Kasumi-1 (cell line): Measurements from ENCODE around the gene LCE2A.
A peak's percentile ranks its signal among the peaks of the same experiment; 100 is the strongest.
"Not testable (repeated sequence)": the region's sequence is repeated elsewhere in the genome, so short reads cannot be mapped to it uniquely, and the experiment has no call there.

Source experiments
- DNase-seq, 2 experiments: peaks; one replicate each; lab custom pipeline; 2025; lab: John Stamatoyannopoulos, UW

The LCE2A gene, protein sequence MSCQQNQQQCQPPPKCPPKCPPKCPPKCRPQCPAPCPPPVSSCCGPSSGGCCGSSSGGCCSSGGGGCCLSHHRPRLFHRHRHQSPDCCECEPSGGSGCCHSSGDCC

DNA sequence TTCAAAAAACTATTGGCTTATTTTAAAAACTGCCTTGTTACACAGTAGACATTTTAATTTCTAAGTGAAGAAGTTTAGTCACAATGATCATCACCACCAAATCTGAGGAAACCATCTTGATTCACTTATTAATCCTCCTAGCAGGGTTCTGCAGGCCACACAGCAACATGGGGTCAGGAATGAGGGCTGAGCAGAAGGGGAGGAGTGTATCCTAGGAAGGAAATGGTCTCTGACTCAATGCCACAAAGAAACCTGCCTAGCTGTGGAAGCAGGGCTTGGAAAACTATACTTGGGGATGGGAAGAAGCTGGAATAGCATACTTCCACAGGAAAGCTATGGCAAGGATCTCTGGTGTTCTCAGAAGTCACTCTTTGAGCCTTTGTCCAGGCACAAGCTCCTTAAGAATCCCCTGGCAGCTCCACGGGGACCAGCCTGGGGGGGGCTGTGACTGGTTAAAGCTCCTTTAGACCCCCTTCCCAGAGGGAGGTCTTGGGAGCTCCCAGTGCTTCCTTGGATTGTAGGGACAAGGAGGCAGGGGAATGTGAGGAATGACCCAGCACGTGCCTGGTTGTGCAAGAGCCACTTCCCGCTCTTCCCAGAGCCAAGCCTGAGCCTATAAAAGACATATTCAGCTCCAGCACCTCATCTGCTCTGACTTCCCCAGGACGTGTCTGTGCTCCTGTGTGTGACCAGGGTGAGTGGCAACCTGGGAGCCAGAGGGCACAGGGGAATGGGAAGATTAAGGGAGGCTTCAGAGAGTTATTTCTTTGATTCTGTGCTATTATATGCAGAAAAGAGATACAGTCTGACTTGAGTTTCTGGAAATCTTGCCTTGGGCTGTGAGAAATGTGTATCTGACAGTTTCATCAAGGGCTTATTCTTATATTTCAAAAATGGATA is at the start of gene LCE2A:
LCE2A (plus strand) TSS at position 645 of the 900 bp plus-strand sequence. CDS start 557 bp downstream, outside the sequence.
- DNase-seq, result no peak

DNA sequence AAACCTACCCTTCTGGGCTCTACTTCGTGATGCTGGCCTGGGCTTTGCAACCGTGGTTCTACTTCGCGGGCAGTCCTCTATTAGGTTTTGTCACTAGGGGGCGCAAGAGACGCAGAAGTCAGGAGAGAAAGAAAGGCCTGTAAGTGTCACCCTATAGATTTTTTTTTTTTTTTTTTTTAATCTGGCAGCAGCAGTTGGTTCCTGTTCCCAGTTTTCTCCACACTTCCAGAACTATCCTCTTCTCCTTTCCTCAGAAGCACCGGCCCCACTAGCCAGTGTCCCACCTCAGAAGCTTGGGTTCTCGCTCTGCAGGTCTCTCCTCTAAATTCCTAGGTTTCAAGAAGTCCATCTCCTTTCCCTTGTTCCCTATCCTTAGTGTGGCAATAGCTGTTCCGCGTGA is 44.0 kb upstream of the LCE2A start:
- peak; percentile 58 to 66 for DNase-seq

DNA sequence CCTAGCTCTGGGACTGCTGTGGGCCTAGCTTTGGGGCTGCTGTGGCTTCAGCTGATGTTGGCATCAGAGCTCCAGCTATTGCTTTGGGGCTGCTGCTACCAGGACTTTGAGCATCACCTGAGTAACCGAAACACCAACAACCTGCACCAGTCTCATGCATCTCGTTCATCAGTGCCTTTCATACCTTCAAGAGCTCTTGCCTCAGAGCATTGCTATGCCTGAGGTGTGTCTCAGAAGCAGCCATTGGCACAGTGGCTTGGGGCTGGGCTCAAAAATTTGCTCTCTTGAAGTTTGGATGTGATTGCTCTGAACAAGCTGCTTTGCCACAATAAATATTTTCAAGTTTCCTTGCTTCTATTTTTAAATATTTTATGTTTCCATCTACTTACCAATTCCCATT is 41.7 kb upstream of the LCE2A start:
- no peak for DNase-seq

DNA sequence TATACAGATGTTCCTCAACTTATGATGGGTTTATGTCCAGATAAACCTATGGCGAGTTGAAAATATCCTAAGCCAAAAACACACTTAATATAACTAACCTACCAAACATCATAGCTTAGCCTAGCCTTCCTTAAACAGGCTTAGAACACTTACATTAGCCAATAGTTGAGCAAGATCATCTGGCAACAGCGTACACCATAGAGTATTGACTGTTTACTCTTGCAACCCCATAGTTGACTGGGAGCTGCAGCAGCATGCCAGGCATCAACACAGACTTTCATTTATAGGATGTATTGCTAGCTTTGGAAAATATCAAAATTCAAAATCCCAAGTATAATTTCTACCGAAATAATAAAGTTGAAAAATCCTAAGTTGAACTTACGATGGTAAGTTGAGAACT is 40.5 kb upstream of the LCE2A start:
- DNase-seq, result no peak

DNA sequence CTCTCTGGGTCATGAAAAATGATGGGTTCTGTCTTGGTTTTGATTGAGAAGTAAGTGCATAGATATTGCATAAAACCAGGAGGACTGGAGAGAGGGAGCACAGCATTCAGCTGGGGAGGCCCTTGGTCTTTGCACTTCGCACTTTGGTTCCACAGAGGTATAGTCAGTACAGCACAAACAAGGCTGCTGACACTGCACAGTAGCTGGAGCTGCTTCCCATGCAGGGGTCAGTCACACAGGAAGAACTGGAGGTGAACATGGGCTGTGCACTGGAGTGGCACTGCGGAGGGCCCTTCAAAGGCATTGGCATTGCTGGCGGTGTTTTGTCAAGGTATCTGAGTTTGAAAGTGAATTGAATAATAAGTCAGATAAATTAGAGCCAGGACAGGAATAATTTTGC is 39.5 kb upstream of the LCE2A start:
- no peak for DNase-seq

DNA sequence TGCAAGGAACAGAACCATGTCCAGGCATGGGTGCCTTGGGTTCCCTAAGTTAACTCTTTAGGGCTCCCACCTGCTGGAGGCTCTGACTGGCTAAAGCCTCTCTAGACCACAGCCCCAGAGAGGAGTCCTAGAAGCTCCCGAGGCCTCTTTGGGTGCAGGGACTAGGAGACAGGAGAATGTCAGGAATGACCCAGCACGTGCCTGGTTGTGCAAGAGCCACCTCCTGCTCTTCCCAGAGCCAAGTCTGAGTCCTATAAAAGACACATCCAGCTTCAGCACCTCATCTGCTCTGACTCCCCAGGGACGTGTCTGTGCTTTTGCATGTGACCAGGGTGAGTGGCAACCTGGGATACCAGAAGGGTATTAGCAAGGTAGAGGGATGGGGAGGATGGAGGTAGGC is 35.0 kb upstream of the LCE2A start, which contains the start of gene LCE2D:
LCE2D (plus strand) TSS at position 283 of the 400 bp plus-strand sequence. CDS start 726 bp downstream, outside the sequence.
- DNase-seq, result no peak

DNA sequence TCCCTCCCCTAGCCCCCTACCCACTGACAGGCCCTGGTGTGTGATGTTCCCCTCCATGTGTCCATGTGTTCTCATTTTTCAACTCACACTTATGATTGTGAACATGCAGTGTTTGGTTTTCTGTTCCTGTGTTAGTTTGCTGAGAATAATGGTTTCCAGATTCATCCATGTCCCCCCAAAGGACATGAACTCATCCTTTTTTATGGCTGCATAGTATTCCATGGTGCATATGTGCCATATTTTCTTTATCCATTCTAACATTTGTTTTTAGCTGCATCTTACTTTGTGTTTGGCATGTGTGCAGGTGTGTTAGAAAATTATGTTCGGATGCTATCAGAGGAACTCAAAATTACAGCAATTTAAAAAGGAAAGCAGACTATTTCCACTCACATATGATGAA is 32.0 kb upstream of the LCE2A start:
- not testable (repeated sequence) for DNase-seq

DNA sequence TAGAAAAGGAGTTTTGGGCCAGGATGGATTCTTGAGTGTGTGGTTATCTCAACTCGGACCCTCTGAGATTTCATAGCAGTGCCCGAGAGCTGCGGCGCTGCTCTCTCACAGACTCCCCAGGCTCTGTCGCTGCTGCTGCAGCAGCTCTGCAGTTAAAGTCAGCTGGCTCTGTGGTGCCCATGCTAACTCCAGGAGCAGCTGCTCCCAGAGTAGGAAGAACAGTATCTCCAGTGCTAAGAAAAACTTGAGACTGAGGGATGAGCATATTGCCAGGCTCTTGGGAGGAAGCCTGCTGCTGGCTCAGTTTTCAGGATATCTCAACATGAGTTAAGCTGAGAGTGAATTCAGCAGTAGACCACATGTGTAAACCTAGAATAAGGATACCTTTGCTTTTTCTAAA is 30.5 kb upstream of the LCE2A start:
- no peak for DNase-seq

DNA sequence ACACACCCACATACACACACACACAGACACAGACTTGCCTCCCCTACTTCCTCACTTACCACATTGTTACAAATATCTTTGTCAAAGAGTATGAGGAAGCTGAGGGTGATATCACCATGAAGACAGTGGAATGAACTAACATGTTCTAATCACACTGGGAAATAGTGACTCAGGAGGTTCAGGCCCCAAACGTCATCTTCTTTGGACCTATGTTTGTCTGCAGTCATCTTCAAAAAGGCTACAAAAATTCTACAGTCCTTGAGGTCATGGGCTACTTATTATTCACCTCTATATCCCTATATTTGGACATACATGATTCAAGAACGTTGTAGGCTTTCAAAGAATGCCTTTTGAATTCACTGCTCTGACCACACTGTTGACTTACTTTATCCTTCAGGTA is 25.1 kb upstream of the LCE2A start:
- DNase-seq, result no peak

DNA sequence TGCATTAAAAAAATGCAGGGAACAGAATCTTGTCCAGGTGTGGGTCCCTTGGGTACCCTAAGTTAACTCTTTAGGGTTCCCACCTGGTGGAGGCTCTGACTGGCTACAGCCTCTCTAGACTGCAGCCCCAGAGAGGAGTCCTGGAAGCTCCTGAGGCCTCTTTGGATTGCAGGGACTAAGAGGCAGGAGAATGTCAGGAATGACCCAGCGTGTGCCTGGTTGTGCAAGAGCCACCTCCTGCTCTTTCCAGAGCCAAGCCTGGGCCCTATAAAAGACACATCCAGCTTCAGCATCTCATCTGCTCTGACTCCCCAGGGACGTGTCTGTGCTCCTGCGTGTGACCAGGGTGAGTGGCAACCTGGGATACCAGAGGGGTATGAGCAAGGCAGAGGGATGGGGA is 23.2 kb upstream of the LCE2A start, which contains the start of gene LCE2C:
LCE2C (plus strand) TSS at position 297 of the 400 bp plus-strand sequence. CDS start 737 bp downstream, outside the sequence.
- DNase-seq, result not testable (repeated sequence)

DNA sequence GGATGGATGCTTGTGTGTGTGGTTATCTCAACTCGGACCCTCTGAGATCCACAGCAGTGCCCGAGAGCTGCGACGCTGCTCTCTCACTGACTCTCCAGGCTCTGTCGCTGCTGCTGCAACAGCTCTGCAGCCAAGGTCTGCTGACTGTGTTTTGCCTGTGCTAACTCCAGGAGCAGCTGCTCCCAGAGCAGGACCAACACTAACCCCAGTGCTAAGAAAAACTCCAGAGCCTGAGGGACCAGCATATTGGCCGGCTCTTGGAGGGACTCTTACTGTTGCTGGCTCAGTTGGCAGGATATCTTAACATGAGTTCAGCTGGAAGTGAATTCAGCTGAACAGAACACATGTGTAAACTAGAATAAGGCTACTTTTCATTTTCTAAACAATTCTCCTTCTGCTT is 18.7 kb upstream of the LCE2A start:
- DNase-seq, result no peak

DNA sequence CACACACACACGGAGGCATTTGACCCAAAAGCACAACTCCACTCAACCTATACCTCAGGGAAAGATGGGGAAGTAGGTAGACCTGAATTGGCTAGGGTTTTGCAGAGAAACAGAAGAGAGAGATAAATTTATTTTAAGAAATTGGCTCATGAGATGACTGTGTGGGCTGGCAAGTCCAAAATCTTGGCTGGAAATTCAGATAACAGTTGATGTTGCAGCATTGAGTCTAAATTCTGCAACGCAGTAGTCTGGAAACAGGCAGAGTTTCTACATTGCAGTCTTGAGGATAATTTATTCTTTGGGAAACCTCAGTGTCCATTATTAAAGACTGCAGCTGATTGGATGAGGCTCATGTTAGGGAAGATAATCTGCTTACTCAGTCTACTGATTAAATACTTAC is 16.5 kb upstream of the LCE2A start:
- DNase-seq, result no peak

DNA sequence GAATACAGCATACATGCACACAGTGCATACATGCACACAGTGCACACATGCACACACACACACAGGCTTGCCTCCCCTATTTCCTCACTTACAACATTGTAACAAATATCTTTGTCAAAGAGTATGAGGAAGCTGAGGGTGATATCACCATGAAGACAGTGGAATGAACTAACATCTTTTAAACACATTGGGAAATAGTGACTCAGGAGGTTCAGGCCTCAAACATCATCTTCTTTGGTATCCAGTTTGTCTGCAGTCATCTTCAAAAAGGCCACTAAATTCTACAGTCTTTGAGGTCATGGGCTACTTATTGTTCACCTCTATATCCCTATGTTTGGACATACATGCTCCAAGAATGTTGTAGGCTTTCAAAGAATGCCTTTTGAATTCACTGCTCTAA is 14.3 kb upstream of the LCE2A start:
- DNase-seq, result no peak

DNA sequence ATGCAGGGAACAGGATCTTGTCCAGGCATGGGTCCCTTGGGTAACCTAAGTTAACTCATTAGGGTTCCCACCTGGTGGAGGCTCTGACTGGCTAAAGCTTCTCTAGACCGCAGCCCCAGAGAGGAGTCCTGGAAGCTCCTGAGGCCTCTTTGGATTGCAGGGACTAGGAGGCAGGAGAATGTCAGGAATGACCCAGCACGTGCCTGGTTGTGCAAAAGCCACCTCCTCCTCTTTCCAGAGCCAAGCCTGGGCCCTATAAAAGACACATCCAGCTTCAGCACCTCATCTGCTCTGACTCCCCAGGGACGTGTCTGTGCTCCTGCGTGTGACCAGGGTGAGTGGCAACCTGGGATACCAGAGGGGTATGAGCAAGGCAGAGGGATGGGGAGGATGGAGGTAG is 12.3 kb upstream of the LCE2A start, which contains the start of gene LCE2B:
LCE2B (plus strand) TSS at position 301 of the 400 bp plus-strand sequence. CDS start 721 bp downstream, outside the sequence.
- DNase-seq, result not testable (repeated sequence)

DNA sequence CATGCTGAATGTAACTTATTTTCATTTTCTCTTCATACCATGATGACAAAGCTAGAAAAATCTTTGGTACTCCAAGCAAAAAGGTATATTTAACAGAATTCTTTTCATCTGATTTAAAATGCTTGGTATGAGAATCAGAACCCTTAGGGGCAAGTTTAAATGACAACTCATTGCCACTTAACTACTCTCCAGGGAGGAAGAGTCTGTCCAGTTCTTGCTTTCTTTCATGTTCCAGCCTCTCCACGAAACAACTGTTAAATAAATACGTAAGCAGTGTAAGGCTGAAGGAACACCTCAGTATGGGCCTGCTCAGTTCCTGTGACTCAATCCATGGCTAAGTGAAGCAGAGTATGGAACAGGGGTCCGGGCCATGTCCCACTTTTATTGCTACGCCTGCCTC is 1.6 kb downstream of the LCE2A start:
- no peak for DNase-seq

DNA sequence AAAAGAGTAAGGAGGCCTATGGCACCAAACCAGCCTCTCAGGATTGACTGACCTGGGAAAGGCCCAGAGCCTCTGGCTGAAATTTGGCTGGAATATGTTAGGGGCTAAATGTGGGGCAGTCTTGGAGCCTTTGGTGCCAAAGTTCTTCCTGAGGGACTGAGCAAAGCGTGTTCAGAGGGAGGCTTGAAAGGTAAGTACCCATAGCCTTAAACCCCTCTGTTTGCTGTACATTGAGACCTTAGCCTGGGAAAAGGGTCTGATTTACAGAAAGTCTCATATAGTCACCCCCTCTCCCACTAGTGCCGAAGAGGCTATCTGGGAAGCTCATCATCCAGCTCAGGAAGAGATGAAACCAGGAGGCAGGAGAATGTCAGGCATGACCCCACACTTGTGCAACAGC is 9.7 kb downstream of the LCE2A start, which contains the start of gene LCE4A:
LCE4A (plus strand) TSS at position 301 of the 400 bp plus-strand sequence. CDS start 916 bp downstream, outside the sequence.
- no peak for DNase-seq

DNA sequence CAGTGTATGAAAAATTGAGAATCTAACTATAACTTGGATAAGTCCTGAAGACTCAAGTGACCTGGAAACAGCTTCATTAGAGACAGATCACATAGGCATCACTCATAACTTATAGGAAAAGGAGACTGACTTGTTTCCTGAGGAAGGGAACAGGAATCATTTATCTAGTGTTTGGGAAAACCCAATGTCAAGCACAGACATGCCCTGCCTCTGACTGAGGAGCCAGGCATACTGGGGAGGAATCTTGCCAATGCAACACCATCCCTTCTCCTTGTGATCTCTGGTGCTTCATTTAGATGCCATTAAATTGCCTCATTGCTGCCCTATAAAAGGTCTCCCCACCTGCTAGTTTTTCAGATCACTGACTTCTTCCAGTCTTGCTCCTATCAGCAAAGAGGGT is 20.1 kb downstream of the LCE2A start:
- DNase-seq, result no peak

DNA sequence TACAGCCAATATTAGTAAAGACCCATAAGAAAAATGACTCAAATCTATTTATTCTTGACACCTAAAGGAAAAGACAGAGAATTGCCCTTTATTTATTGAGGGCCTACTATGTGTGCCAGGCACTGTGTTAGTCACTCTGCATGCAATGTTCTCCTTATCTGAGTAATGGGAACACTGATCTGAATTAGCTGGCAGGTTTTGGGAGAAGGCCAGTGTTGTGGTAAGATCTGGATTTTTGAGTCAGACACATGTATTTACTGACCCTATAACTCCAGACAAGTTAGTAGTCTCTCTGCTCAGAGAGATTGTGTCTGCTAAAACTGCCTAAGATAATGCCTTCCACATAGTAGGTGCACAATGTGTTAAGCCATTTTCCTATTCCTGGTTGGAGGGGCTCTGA is 27.1 kb downstream of the LCE2A start:
- DNase-seq, result no peak

DNA sequence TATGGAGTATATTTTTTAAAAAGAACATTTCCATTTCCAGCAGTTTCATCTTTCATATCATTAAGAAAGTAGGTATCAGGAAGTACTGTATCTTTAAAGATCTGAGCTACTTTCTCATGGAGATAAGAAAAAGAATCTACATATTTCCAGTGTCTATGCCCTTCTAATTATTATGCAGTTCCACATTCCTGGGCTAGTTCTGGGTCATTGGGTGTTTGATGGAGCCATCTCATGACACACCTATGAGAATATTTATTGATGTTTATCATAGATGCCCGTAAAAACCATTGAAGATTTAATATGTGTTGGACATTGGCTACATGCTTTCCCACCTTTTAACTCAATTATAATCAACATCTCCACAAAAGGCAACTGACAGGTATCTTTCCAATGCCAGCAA is 30.8 kb downstream of the LCE2A start:
- DNase-seq, result no peak

DNA sequence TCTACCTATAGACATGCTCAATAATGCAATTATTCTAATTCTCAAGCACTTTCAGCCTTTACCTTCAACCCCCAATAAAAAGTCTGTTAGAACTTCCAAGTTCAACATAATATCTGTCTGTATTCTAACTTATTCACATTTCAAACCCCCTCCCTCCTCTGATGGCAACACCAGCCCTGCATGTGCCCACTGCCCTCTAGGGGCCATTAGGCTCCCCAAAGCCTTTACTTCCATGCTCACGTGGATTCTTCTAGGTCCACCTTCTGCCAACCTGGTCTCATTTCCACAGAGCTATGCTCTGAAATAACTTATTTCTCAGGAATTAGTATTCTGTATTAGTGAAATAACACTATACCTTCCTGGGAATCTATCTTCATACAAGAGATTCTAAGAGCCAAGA is 37.5 kb downstream of the LCE2A start:
- no peak for DNase-seq

DNA sequence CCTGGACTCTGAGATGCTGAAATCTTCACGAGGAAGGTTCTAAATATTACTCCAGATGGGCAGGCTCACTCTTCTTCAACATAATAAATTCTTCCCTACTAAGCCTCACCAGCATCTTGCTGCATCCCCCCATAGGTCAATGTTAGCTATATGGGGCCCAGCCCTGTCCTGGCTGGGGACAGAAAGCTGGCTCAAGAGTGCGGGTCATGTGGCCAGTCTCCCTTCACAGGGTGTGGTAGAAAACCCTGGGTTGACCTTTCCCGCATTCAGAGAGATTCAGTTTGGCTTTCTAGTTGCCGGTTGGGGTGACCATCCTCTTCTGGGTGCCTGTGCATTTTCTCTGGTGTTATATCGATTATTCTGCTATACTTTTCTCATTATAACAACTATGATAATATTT is 39.9 kb downstream of the LCE2A start:
- no peak for DNase-seq

DNA sequence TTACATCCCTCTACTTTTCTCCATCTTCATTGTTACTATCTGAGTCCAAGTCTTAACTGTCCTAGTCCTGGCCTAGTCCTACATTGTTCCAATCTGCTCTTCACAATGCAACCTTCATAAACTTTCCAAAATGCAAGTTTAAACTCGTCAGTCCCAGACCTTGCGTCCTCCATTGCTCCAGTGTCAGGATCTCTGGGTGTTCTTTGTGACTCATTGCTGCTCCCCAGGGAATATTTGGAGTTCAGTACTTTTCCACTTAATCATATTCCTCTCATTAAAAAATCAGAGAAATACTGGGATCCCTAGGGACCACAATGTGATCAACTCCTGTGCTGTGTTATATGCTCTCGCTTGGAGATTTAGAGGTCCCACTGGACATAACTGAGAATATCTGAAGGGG is 41.7 kb downstream of the LCE2A start:
- DNase-seq, result no peak

DNA sequence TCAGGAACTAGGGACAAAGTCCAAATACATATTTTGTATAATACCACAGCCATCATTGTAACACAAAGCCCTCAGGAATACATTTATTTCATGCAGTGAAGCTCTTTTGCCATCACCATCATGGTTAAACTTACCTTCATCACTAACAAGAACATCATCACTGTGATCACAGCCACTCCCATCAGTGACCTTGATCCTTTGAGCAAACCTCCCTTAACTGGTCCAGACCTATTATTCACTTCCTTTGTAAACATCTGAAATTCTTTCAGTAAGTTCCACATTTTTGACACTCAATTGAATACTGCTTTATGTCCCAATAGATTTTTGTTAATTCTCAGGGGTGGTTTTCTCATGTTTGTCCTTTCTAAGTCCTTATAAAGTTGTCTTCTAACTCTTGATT is 43.5 kb downstream of the LCE2A start:
- no peak for DNase-seq
